GM23248 (cell line): ENCODE data around the gene EPB41L5.

Experiments used
- EZH2 ChIP-seq: fragments of 200-600 bp; sonication (generic); IDR thresholded peaks from 2 replicates; pipeline ENCODE4 v1.6.1; 2018; ENCODE audit warnings: antibody characterized with exemption, mild to moderate bottlenecking; ENCODE audit not compliant: insufficient read depth, poor library complexity, severe bottlenecking
- EZH2phosphoT487 ChIP-seq: fragments of 200-600 bp; sonication (generic); IDR thresholded peaks from 2 replicates; pipeline ENCODE4 v1.6.1; 2018; ENCODE audit warnings: antibody characterized with exemption, moderate library complexity, mild to moderate bottlenecking, low read depth; ENCODE audit not compliant: insufficient read depth

GRCh38 chr2:120210270-120210693, 197.4 kb downstream of the EPB41L5 start:
- TF ChIP-seq EZH2 (no peak), EZH2phosphoT487 (no peak)
